Gastroesophageal sphincter (tissue), 3 donors: ENCODE data around the gene MTA3.

Source experiments
- CTCF ChIP-seq, 4 experiments: fragments of 200-600 bp in 2 of 4; fragments of 450-650 bp in 2 of 4; sonication (generic) in 1 of 4; IDR thresholded peaks; one replicate each; pipeline ENCODE4 v1.5.1; 2017 to 2019; ENCODE audit warnings: antibody characterized with exemption in 4 of 4, mild to moderate bottlenecking in 2 of 4, moderate library complexity in 2 of 4
- POLR2A ChIP-seq, 2 donors: fragments of 450-650 bp; IDR thresholded peaks; one replicate each; pipeline ENCODE4 v1.6.1; 2017; ENCODE audit warnings: antibody characterized with exemption in 2 of 2, mild to moderate bottlenecking in 2 of 2, moderate library complexity in 1 of 2

- TF ChIP-seq POLR2A (IDR thresholded peaks at IDR 0.05) (no peak), CTCF (IDR thresholded peaks at IDR 0.05) (no peak)
Measured at GRCh38 chr2:42663828-42664227, 95.4 kb downstream of the MTA3 start.
